Mononuclear cell (primary cell): ENCODE data around the gene DERA. TPM values are rescaled to one million over a fixed set of nuclear protein-coding genes. Genes with fewer than 3 reads are reported as not detected.
"Not testable (repeated sequence)": the region's sequence is repeated elsewhere in the genome, so short reads cannot be mapped to it uniquely, and the experiment has no call there.

Experiments used
- H3K27me3 ChIP-seq: 2 replicates; pipeline ENCODE4 v1.6.0; 2011; ENCODE audit warnings: low read length, control low read depth; ENCODE audit not compliant: insufficient read depth
- H3K4me1 ChIP-seq: 2 replicates; pipeline ENCODE4 v1.5.1; 2011; ENCODE audit warnings: mild to moderate bottlenecking, low read length, control low read depth; ENCODE audit not compliant: insufficient read depth
- H3K4me3 ChIP-seq: 2 replicates; pipeline ENCODE4 v1.5.1; 2011; ENCODE audit warnings: mild to moderate bottlenecking, low read length, moderate library complexity
- H3K9me3 ChIP-seq: 2 replicates; pipeline ENCODE4 v1.5.1; 2011; ENCODE audit warnings: low read depth, mild to moderate bottlenecking, control low read depth, low read length
- total RNA-seq: library from RNA; depleted of rRNA; stranded (reverse); fragments of >200 nt; gene quantifications from one replicate; pipeline ENCODE4 v1.2.3, GENCODE V29; 2012

DERA gene
- total RNA-seq, 1 donor, result 18.9 TPM

GRCh38 chr12:16034136-16034817, 123.1 kb downstream of the DERA start:
- Histone ChIP-seq H3K4me3 (no peak overlapping the region), H3K4me1 (no peaks in the 10 kb centered on the region), H3K27me3 (no peaks in the 10 kb centered on the region), H3K9me3 (no peaks in the 10 kb centered on the region)

- Histone ChIP-seq H3K4me3 (no peak overlapping the region), H3K4me1 (no peaks in the 10 kb centered on the region), H3K9me3 (no peaks in the 10 kb centered on the region), H3K27me3 (no peaks in the 10 kb centered on the region)
Measured at GRCh38 chr12:16036073-16036472, 124.9 kb downstream of the DERA start.

GRCh38 chr12:16037533-16037932, 126.4 kb downstream of the DERA start:
- H3K4me1 ChIP-seq, result no peaks in the 10 kb centered on the region
- no peak overlapping the region for H3K4me3 ChIP-seq
- no peaks in the 10 kb centered on the region for H3K27me3 ChIP-seq
- H3K9me3 ChIP-seq, result no peaks in the 10 kb centered on the region

- Histone ChIP-seq H3K9me3 (peaks cover 5% of the 10 kb centered on the region), H3K4me1 (no peaks in the 10 kb centered on the region), H3K27me3 (no peaks in the 10 kb centered on the region), H3K4me3 (no peak overlapping the region)
Measured at GRCh38 chr12:16043480-16043879, 132.3 kb downstream of the DERA start.

- Histone ChIP-seq H3K4me1 (no peaks in the 10 kb centered on the region), H3K27me3 (no peaks in the 10 kb centered on the region), H3K4me3 (no peak overlapping the region), H3K9me3 (peaks cover 5% of the 10 kb centered on the region)
Measured at GRCh38 chr12:16046266-16046665, 135.1 kb downstream of the DERA start.

- H3K9me3 ChIP-seq, result peaks cover 5% of the 10 kb centered on the region
- no peaks in the 10 kb centered on the region for H3K4me1 ChIP-seq
- no peak overlapping the region for H3K4me3 ChIP-seq
- H3K27me3 ChIP-seq, result no peaks in the 10 kb centered on the region
Measured at GRCh38 chr12:16048511-16048910, 137.4 kb downstream of the DERA start.

GRCh38 chr12:16056910-16057309, 145.8 kb downstream of the DERA start:
- no peaks in the 10 kb centered on the region for H3K4me1 ChIP-seq
- no peaks in the 10 kb centered on the region for H3K27me3 ChIP-seq
- no peak overlapping the region for H3K4me3 ChIP-seq
- H3K9me3 ChIP-seq, result no peaks in the 10 kb centered on the region

- H3K9me3 ChIP-seq, result not testable (repeated sequence)
Measured at GRCh38 chr12:16057351-16057751, 146.2 kb downstream of the DERA start.

GRCh38 chr12:16062611-16063010, 151.5 kb downstream of the DERA start:
- no peak overlapping the region for H3K4me3 ChIP-seq

More at GRCh38 chr12:16057351-16057751, 146.2 kb downstream of the DERA start:
- H3K4me1 ChIP-seq, H3K27me3 ChIP-seq, H3K4me3 ChIP-seq: not testable (repeated sequence)

GRCh38 chr12:16063726-16064125, 152.6 kb downstream of the DERA start:
- Histone ChIP-seq H3K9me3 (no peaks in the 10 kb centered on the region), H3K4me3 (no peak overlapping the region), H3K4me1 (no peaks in the 10 kb centered on the region), H3K27me3 (no peaks in the 10 kb centered on the region)

More at GRCh38 chr12:16062611-16063010, 151.5 kb downstream of the DERA start:
- Histone ChIP-seq H3K4me1 (no peaks in the 10 kb centered on the region), H3K27me3 (no peaks in the 10 kb centered on the region), H3K9me3 (no peaks in the 10 kb centered on the region)

GRCh38 chr12:16070113-16070512, 159.0 kb downstream of the DERA start:
- Histone ChIP-seq H3K9me3 (no peaks in the 10 kb centered on the region), H3K27me3 (no peaks in the 10 kb centered on the region), H3K4me1 (no peaks in the 10 kb centered on the region)

GRCh38 chr12:16072678-16073077, 161.5 kb downstream of the DERA start:
- Histone ChIP-seq H3K27me3 (no peaks in the 10 kb centered on the region), H3K4me3 (no peak overlapping the region), H3K4me1 (no peaks in the 10 kb centered on the region), H3K9me3 (no peaks in the 10 kb centered on the region)

More at GRCh38 chr12:16070113-16070512, 159.0 kb downstream of the DERA start:
- no peak overlapping the region for H3K4me3 ChIP-seq

- Histone ChIP-seq H3K27me3 (no peaks in the 10 kb centered on the region), H3K9me3 (no peaks in the 10 kb centered on the region), H3K4me1 (no peaks in the 10 kb centered on the region), H3K4me3 (no peak overlapping the region)
Measured at GRCh38 chr12:16074894-16075293, 163.8 kb downstream of the DERA start.

- H3K9me3 ChIP-seq, result no peaks in the 10 kb centered on the region
- no peaks in the 10 kb centered on the region for H3K4me1 ChIP-seq
- H3K27me3 ChIP-seq, result no peaks in the 10 kb centered on the region
- H3K4me3 ChIP-seq, result no peak overlapping the region
Measured at GRCh38 chr12:16075887-16076286, 164.8 kb downstream of the DERA start.

GRCh38 chr12:16076557-16076956, 165.4 kb downstream of the DERA start:
- H3K9me3 ChIP-seq, result no peaks in the 10 kb centered on the region
- H3K4me1 ChIP-seq, result no peaks in the 10 kb centered on the region
- no peaks in the 10 kb centered on the region for H3K27me3 ChIP-seq
- no peak overlapping the region for H3K4me3 ChIP-seq

GRCh38 chr12:16076970-16077522, 165.9 kb downstream of the DERA start:
- H3K4me3 ChIP-seq, result no peak overlapping the region
- H3K9me3 ChIP-seq, result no peaks in the 10 kb centered on the region
- H3K27me3 ChIP-seq, result no peaks in the 10 kb centered on the region
- H3K4me1 ChIP-seq, result no peaks in the 10 kb centered on the region
